Medulla oblongata (tissue), 1 donor: ENCODE measurements around the gene SS18L1.
A peak's percentile ranks its signal among the peaks of the same experiment; 100 is the strongest.

Experiments
- DNase-seq: peaks from one replicate; pipeline ENCODE4 v3.0.0-alpha.2; 2015; ENCODE audit errors: extremely low spot score

Gene SS18L1

DNA sequence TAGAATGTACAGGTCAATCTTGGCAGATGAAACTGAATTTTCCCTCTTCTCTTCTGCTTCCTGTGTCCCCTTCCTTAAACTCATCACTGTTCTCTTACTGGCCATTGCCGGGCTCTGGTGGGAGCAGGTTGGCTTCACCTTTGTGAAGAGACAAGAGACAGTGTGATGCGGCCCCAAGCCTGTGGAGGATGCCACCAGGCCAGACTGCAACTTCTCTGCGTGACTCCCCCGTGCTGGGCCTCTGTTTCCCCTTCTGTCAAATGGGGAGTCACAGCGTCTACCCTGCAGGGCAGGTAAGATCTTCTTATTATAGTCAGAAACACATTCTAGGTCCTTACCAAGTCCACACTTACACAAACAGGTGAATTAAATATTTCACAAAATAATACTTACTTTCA, 23.2 kb upstream of the SS18L1 start:
- DNase-seq = no peak

DNA sequence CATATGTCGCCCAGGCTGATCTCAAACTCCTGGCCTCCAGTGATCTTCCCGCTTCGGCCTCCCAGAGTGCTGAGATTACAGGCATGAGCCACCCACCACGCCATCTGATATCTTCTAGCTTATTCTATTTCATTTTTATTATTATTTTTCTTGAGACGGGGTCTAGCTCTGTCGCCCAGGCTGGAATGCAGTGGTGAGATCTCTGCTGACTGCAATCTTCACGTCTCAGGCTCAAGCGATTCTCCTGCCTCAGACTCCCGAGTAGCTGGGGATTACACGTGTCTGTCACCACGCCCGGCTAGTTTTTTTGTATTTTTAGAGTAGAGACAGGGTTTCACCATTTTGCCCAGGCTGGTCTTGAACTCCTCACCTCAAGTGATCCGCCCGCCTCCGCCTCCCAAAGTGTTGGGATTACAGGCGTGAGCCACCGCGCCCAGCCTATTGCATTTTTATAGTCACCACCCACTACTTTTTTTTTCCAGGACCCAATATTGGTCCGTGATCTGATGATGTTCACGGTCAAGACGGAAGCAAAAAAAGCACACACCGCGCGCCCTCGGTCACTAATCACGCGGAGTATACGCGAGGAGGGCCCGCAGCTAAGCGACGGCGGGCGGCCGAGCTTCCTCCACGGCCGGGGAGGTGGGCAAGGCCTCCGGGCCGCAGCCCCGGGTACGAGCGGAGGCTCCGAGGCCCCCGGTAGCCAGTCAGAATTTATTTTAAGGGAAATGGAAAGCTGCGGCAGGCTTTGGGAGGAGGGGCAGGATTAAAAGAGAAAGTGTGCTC, 22.4 kb upstream of the SS18L1 start:
- no peak for DNase-seq

DNA sequence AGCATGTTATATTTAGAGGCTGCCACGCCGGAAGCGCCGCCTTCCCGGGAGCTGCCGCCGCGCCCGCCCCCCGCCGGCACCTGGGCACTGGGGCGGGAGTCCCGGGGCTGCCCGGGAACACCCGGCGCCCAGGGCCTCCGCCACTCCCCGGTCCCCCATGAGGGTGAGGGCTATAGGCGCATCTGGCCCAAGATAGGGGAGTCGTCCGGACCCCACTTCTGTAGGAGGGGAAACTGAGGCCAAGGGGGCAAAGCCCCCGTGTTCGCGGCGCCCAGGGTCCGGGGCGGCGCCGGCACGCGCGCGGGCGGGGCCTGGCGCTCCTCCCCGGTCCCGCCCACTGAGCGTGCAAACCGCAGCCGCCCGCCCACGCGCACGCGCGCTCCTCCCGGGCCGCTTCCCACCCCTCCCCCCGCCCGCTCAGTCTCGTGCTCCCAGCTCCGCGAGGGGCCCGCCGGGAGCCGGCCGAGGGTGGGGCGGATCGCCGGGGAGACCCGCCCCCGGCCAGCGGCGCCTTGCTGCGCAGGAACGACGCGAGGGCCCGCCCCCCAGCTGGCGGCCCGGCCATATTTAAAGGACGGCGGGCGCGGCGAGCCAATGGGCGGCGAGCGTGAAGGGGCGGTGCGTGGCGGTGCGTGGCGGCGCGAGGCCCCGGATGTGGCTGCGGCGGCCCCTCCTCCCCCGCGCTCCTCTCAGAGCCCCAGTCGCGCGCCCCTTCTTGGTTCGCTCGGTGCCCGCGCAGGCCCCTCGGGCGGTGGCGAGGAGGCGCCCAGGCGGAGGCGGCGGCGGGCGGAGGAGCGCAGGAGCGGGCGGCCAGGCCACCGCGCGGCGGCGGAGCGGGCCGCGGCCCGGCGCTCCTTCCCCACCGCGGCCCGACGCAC, 21.6 kb upstream of the SS18L1 start, which contains the start of gene LSM14B:
LSM14B (plus strand) TSS at position 700 of the 878 bp plus-strand sequence. CDS start 192 bp downstream, outside the sequence.
- peak; percentile 96 for DNase-seq

DNA sequence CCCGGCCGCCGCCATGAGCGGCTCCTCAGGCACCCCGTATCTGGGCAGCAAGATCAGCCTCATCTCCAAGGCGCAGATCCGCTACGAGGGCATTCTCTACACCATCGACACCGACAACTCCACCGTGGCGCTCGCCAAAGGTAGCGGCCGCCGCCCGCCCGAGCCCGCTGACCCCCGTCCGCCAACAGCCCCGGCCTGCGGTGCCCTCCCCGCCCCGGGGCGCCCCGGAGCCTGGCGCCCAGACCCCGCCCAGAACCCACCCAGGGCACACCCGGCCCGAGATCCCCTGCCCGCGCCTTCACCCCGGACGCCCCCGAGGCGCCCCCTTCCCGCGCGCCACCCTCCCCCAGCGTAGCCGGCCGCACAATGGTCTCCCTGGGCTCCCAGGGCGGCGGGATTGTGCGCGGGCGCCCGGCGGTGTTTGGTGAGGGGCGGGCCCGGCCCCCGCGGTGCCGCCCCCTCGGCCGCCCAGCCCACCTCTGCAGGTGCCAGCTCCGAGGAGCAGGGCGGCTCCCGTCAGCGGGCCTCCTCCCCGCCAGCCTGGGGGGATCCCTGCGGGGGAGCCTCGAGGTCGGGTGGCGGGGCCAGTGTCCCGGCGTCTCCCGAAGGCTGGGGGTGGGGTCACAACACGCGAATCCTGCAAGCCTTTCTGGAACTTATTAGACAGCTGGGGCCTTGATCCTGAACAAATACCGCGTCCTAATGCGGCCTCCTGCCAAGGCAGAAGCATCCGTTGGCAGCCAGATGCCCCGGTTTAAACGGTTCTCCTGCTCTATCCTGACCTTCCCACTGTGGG, 20.7 kb upstream of the SS18L1 start:
- DNase-seq = no peak

DNA sequence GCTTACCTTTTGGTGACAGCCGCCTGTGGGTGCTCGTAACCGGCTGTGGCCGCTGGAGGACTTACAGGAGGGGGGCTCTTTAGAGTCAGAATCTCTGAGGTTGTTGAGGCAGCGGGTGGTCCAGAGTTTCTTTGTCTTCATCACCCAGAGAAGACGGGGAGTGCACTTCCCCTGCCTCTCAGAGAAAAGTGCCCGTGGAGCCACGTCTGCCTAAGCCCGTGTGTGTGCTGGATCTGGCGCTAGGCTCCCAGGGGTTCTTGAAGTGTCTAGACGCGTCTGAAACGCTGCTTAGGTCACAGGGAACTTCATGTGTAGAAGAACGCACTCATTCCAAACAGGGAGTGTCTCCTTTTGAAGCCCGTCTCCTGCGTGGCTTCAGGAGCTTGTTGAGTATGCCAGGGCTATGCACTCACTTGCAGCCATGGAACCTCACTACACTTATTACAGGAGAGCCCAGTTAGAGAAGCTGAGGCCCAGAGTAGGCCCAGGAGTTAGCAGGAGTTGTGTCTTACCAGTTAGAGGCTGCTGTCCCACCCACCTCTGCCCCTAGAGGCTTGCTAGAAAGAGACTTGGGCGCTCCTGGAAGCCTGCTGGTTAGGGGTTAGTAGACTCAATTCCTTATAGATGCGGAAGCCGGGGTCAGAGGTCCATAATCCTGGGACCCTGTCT, 20.0 kb upstream of the SS18L1 start:
- no peak for DNase-seq

DNA sequence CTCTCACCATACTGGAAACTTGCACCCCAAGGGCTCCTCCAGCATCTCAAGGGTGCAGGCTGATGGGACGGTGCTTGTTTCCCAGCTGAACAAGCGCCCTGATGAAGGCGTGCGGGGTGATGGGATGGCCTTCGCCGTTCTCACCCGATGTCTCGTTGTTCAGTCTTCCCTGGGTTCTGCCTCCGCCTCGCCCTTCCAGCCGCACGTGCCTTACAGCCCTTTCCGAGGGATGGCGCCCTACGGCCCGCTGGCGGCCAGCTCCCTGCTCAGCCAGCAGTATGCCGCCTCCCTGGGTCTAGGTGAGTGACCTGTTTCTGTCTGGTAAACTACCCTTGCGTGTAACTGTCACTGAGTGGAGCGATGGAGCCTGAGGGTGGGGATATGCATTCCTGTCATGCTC, 17.4 kb upstream of the SS18L1 start:
- no peak for DNase-seq

DNA sequence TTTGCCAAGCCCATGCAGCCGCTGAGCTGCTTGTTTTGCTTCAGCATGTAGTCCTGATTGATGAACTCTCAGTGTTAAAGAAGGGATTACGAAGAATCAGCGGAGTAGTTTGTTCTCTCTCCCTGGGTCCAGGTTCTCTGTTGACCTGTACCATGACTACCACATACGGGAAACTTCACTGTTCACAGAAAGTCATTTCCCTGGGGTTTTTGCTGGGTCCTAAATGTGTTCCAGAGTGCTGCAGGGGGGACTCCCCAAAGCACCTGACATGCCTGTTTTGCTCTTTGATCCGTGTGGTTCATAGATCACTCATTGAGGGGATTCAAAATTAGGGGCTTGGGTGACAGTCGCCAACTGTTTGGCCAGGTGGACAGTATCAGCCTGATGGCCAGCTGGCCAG, 15.8 kb upstream of the SS18L1 start:
- DNase-seq = no peak

GRCh38 chr20:62128502-62128901, 15.1 kb upstream of the SS18L1 start:
- DNase-seq = no peak

DNA sequence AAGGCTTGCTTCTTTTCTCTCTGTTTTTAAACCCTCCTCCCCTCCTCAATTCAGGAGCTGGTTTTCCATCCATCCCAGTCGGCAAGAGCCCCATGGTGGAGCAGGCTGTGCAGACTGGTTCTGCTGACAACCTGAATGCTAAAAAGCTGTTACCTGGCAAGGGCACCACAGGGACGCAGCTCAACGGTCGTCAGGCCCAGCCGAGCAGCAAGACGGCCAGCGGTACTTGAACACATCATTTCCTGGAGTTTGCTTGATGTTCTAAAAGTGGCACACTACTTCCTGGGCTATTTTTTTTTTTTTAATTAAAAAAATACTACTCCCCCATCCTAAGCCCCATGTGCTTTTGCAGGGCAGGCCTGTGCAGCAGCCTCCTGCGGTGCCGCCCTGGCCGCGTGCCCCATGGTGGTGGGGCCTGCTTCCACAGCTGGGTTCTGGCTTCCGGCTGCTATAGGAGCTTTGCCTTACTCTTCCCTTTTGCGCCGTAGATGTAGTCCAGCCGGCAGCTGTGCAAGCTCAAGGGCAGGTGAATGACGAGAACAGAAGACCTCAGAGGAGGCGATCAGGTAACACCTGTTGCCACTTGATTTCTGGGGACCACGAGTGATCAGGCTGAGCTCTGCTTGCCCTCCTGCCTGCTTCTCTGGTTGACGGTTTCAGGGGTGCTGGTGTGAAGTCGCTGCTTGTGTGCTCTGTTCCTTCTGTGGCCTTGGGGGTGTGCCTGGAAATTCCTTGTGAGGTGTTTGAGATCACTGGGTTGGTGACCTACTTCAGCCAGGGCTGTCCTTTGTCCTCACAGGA, 13.6 kb upstream of the SS18L1 start:
- DNase-seq = no peak

DNA sequence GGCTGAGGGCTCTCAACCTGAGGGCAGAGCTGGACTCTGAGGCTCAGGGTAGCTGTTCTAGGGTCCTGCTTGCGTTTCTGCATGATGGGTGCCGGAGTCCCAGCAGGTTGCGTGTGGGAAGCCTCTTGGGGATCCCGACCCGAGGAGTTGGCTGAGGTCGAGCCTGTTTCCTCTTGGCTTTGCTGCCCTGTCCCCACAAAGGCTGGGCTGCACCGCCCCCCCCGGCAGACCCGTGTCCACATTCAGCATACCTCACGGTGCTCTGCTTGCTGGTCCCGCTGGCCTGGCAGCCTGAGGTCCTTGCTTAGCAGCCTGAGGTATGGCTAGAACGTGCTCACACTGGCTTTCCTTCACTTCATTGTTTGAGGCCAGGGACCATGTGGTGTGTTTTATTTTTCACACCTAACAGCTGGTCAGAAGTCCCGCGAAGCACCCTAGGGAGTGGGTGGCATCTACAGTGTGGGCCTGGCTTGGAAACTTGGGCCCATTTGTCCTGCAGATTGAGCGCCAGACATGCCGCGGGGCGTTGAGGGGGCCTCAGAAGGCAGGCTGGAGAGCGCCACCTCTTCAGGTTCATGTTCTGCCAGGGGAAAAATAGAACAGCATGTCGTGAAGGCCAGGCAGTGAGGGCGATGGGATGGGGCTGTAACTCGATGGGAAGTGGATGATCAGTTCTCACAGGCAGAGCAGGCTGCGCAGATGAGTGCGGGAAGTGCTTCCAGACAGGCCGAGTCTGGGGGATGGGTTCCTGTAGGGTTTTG, 11.8 kb upstream of the SS18L1 start:
- DNase-seq = no peak

GRCh38 chr20:62132421-62132820, 11.1 kb upstream of the SS18L1 start:
- no peak for DNase-seq

- DNase-seq = no peak
These were observed 10.3 kb upstream of the SS18L1 start for GRCh38 chr20:62133051-62133845.

GRCh38 chr20:62133864-62134263, 9.7 kb upstream of the SS18L1 start:
- no peak for DNase-seq

- DNase-seq = no peak
These were observed 8.8 kb upstream of the SS18L1 start for GRCh38 chr20:62134735-62135231.

DNA sequence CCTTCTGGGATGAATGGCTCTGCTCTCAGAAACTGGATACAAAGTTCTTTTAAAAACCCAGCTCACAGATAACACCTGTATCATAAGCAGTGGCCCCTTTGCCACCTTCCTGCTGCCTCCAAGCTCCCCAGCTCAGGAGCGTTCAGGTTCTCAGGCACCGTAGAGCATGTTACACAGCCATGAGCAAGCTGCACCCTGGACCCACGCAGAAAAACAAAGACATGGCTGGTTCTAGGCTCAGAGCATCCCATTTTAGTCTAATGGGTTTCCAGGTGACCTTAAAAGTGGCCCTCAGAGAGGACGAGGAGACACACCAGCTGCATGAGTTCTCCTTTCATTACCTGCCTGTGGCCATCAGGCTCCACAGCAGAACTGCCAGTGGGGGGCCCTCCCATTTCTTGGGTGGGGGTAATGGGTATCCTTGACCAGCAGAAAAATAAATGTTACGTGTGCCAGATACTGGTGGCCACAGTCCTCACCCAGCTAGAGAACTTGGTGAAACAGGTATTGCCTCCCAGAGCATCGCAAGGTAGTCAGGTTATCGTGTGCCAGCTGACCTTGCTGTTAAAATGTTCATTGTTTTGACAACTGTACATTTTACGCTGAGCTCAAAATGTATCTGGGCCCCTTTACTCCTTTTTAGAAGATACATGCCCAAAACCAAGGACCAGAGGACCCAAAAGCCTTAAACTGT, 7.8 kb upstream of the SS18L1 start:
- DNase-seq = no peak

GRCh38 chr20:62136283-62137091, 7.1 kb upstream of the SS18L1 start:
- DNase-seq = peak; percentile 74

- DNase-seq = no peak
These were observed 6.5 kb upstream of the SS18L1 start for GRCh38 chr20:62137092-62137384.
